Activated CD8-positive, alpha-beta T cell treated with anti-CD3 and anti-CD28 coated beads for 36 hours (primary cell): ENCODE results near the gene DTX4. TPM values are rescaled to one million over a fixed set of nuclear protein-coding genes. Genes with fewer than 3 reads are reported as not detected.
A peak's percentile ranks its signal among the peaks of the same experiment; 100 is the strongest.

ENCODE experiments used
- ATAC-seq: fragments of 200-7000 bp; cut with Tn5 transposase; one replicate; pipeline ENCODE4 v1.10.0; 2021; ENCODE audit warnings: mild to moderate bottlenecking, moderate library complexity
- CTCF ChIA-PET: fragments of 350-600 bp; sonication (Branson Sonifier 250); formaldehyde crosslinking; loops from one replicate; lab custom pipeline; 2021; ENCODE audit warnings: antibody characterized with exemption; lab: Charles Lee
- POLR2A ChIA-PET: fragments of 350-600 bp; sonication (Branson Sonifier 250); formaldehyde crosslinking; loops from one replicate; lab custom pipeline; 2021; ENCODE audit warnings: antibody characterized with exemption; lab: Charles Lee
- DNase-seq: peaks from one replicate; pipeline ENCODE4 v3.0.0-alpha.2; 2020
- H3K27ac Mint-ChIP-seq: one replicate; pipeline ENCODE4 v1.8.0; 2021; ENCODE audit warnings: mild to moderate bottlenecking, mixed read lengths
- H3K27me3 Mint-ChIP-seq: one replicate; pipeline ENCODE4 v1.8.0; 2021; ENCODE audit warnings: mixed read lengths
- H3K36me3 Mint-ChIP-seq: one replicate; pipeline ENCODE4 v1.8.0; 2021; ENCODE audit warnings: low read depth, mixed read lengths
- H3K4me1 Mint-ChIP-seq: one replicate; pipeline ENCODE4 v1.8.0; 2021; ENCODE audit warnings: low read depth, mixed read lengths
- H3K4me3 Mint-ChIP-seq: one replicate; pipeline ENCODE4 v1.8.0; 2021; ENCODE audit warnings: mild to moderate bottlenecking, moderate library complexity, mixed read lengths
- H3K9me3 Mint-ChIP-seq: one replicate; pipeline ENCODE4 v1.8.0; 2021; ENCODE audit warnings: mixed read lengths
- CTCF ChIP-seq: fragments of 200-600 bp; IDR thresholded peaks from one replicate; pipeline ENCODE4 v1.8.0; 2022; ENCODE audit warnings: antibody characterized with exemption, mild to moderate bottlenecking
- intact Hi-C: fragments of 100-400 bp; cut with micrococcal nuclease; formaldehyde crosslinking; loops from one replicate; pipeline ENCODE4 v1.10.0; 2022
- total RNA-seq, 2 experiments: library from RNA; stranded (reverse); gene quantifications; one replicate each; pipeline ENCODE4 v1.2.3, GENCODE V29; 2021

The DTX4 gene
- total RNA-seq, 2 experiments from 2014 or later: 0.16 to 0.29 TPM

DNA sequence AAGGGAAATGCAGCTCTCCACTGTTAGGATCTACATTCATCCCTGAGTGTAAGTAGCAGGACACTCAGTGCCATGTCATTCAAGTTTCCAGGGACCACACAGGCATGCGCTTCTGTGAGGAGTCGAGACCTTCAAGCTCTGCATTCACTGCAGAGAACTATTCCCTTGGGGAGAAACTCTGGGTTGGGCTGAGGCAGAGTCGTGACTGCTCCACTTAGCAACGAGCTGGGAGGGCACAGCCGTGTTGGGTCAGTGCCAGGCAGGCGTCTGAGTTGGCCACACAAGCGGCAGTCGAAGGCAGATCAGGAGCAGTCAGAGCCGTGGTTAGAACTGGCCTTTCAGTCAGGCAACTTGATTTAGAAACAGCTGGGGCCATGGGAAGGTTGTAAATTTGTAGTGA, 26.1 kb downstream of the DTX4 start:
- Mint-ChIP-seq H3K4me1 (peaks cover 16% of the 10 kb centered on the region), H3K9me3 (no peaks in the 10 kb centered on the region), H3K27ac (no peak overlapping the region), H3K27me3 (peaks cover 3% of the 10 kb centered on the region), H3K4me3 (no peak overlapping the region), H3K36me3 (no peaks in the 10 kb centered on the region)
- ChIA-PET CTCF (interaction anchor here (0.7 to 7.4 kb wide), 5 partner anchors 11 to 47 kb away, joined by 3 to 72 read pairs (median 3); partner anchors contain the start of gene DTX4), POLR2A (interaction anchor here (0.9 to 1.7 kb wide), 2 partner anchors 10 to 26 kb away, joined by 3 to 5 read pairs; partner anchors contain the start of gene DTX4)
- no peak for TF ChIP-seq CTCF
- intact Hi-C loops: no loop called here
- DNase-seq: no peak
- ATAC-seq: no peak

DNA sequence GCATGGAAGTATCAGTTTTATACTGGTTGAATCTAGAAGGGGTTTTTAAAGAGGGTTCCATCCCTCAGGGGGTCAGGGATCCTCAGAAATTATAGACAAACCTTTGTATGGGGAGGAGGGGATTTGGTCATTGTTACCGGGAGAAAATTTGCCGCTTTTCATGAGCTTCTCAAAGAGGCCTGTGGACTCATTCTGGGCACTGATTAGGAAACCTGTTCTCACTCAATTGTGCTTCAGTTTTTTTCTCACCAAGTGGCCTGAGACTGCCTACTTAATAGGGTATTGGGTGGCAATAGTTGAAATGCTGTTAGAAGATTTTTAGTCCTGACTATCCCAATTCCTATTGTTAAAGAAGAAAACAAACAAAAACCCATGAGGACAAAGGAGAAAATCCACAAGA, 26.8 kb downstream of the DTX4 start:
- no peaks in the 10 kb centered on the region for H3K9me3 Mint-ChIP-seq
- no peak for TF ChIP-seq CTCF
- peaks cover 3% of the 10 kb centered on the region for H3K27me3 Mint-ChIP-seq
- ATAC-seq (no peak), DNase-seq (no peak)
- ChIA-PET POLR2A (interaction anchor here (0.9 to 1.7 kb wide), 2 partner anchors 11 to 27 kb away, joined by 3 to 5 read pairs; partner anchors contain the start of gene DTX4), CTCF (interaction anchor here (0.7 to 7.4 kb wide), 5 partner anchors 10 to 48 kb away, joined by 3 to 72 read pairs (median 3); partner anchors contain the start of gene DTX4)
- no peak overlapping the region for H3K27ac Mint-ChIP-seq
- no peaks in the 10 kb centered on the region for H3K36me3 Mint-ChIP-seq
- peaks cover 16% of the 10 kb centered on the region for H3K4me1 Mint-ChIP-seq
- H3K4me3 Mint-ChIP-seq: no peak overlapping the region
- intact Hi-C loops: no loop called here

- ChIA-PET CTCF (interaction anchor here (1.1 to 9.8 kb wide), 6 partner anchors 11 to 41 kb away, joined by 3 to 72 read pairs (median 12); partner anchors contain the start of gene DTX4), POLR2A (no interaction called here)
- Mint-ChIP-seq H3K27ac (no peak overlapping the region), H3K4me3 (no peak overlapping the region), H3K4me1 (peaks cover 16% of the 10 kb centered on the region), H3K36me3 (no peaks in the 10 kb centered on the region), H3K27me3 (peaks cover 3% of the 10 kb centered on the region), H3K9me3 (no peaks in the 10 kb centered on the region)
- intact Hi-C loops: no loop called here
- DNase-seq: peak; percentile 72
- ATAC-seq: peak; percentile 76
- no peak for TF ChIP-seq CTCF
These were observed 27.9 kb downstream of the DTX4 start for GRCh38 chr11:59199546-59200422.

GRCh38 chr11:59200423-59200746, 28.5 kb downstream of the DTX4 start:
- Mint-ChIP-seq H3K9me3 (no peaks in the 10 kb centered on the region), H3K27me3 (peaks cover 5% of the 10 kb centered on the region), H3K4me3 (no peak overlapping the region), H3K4me1 (peaks cover 16% of the 10 kb centered on the region), H3K27ac (no peak overlapping the region), H3K36me3 (no peaks in the 10 kb centered on the region)
- DNase-seq (no peak), ATAC-seq (peak; percentile 45)
- POLR2A ChIA-PET: no interaction called here
- no peak for TF ChIP-seq CTCF
- CTCF ChIA-PET: interaction anchor here (1.1 to 9.8 kb wide), 4 partner anchors 11 to 42 kb away, joined by 4 to 72 read pairs (median 34); partner anchors contain the start of gene DTX4
- intact Hi-C loops: no loop called here

DNA sequence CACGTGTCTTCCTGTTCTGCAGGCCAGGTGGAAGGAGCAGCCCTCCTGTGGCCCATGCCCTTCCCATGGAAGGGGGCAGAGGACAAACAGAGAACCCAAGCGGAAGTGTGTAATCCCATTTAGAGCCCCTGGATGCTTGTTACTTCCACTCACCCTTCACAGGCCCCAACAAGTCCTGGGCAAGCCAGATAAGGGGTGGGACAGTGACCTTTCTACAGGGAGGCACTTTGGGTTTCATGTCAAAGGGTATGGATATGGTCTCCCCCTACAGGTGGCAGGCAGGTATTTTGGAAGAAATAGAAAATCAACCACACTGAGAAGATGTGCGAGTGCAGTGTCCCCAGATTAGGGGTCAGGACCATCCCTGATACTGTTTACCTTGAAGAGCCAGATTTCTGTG, 29.4 kb downstream of the DTX4 start:
- ATAC-seq: peak; percentile 35

More for the DNA sequence above, 29.4 kb downstream of the DTX4 start:
- ChIA-PET POLR2A (interaction anchor here (1.2 kb wide), 1 partner anchor 10 kb away, joined by 3 read pairs; no protein-coding TSS in a partner anchor), CTCF (interaction anchor here (0.9 to 9.8 kb wide), 7 partner anchors 10 to 112 kb away, joined by 3 to 72 read pairs (median 8); partner anchors contain the start of genes DTX4 and MPEG1)
- Mint-ChIP-seq H3K4me1 (peaks cover 16% of the 10 kb centered on the region), H3K9me3 (no peaks in the 10 kb centered on the region), H3K4me3 (no peak overlapping the region), H3K27me3 (peaks cover 5% of the 10 kb centered on the region), H3K27ac (no peak overlapping the region), H3K36me3 (no peaks in the 10 kb centered on the region)
- DNase-seq: no peak
- TF ChIP-seq CTCF: no peak
- intact Hi-C loops: no loop called here
